GM10266 (cell line): ENCODE data around the gene UTP18.

Experiments used
- DNase-seq: peaks from one replicate; pipeline ENCODE4 v3.0.0; 2012; ENCODE audit errors: extremely low spot score
- CTCF ChIP-seq: IDR thresholded peaks from 2 replicates; pipeline ENCODE4 v1.5.1; 2012; ENCODE audit warnings: mild to moderate bottlenecking, low read depth; ENCODE audit not compliant: control insufficient read depth, insufficient read depth; ENCODE audit errors: missing control alignments

The UTP18 gene

DNA sequence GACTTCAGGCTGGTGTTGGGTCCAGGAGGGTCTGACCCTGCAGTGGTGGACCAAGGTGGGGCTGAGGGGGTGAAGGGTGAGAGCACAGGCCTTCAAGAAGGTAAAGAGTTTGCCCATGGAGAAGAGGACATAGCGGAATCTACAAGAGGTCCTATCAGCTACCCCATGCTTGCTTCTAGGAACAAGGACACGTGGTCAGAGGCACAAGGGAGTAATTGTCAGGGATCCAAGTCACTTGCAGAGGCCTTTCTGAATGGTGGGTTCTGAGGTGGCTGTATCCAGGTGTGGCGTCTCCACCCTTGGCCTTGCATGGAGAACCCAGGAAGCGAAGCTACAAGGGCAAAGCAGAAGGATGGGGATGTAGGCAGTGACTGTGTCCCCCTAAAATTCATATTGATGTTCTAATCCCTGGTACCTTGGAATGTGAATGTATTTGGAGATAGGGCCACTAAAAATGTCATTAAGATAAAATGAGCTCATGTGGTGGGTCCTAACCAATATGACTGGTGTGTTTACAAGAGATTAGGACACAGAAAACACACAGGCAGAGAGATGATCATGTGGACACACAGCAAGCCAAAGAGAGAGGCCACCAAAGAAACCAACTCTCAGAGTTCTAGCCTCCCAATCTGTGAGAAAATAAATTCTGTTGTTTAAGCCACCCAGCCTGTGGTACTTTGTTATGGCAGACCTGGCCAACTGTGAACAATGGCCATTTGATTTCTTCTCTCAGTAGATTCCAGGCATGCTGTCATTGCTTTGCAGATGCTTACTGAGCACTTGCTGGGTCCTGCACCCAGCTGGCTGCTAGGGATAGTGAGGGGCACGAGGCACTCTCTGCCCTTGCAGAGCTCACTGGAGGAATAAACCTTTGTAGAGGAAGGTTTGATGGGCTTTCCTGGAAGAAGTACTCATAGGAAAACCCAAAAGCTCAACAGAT lies 75.8 kb downstream of the UTP18 start:
- no peak for TF ChIP-seq CTCF
- no peak for DNase-seq

DNA sequence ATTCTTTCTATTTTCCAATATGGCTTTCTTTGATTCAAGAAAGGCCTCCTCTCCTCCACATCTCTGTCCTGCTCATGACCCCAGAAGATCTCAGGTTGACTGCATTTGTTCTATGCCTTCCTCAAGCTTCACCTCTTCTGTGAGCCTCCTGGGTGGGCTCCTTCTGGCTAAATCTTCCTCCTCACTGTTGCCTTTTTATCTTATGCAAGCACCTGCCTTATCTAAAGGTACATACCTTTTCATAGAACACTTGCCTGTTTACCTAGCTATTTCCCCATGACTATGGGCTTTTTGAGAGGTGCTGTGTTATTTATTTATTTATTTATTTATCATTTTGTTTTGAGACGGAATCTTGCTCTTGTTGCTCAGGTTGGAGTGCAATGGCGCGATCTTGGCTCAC lies 81.1 kb downstream of the UTP18 start:
- no peak for DNase-seq
- no peak for TF ChIP-seq CTCF

GRCh38 chr17:51342257-51342656 lies 81.9 kb downstream of the UTP18 start:
- no peak for DNase-seq
- TF ChIP-seq CTCF, result no peak

DNA sequence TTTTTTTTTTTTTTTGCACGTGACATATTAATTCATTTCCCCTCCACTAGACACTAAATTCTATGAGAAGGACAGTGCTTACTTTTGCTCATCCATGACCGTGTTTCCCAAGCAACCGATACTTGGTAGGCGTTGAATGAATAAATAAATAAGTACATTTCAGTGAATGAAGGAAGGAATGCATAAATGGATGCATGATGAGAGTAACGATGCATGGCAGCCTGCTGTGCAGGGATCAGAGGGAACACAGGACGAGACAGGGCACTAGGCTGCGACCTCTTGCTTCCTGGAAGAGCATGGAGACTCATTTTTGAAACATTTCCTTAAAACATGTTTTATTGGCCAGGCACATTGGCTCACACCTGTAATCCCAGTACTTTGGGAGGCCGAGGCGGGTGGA lies 84.2 kb downstream of the UTP18 start:
- TF ChIP-seq CTCF, result no peak
- no peak for DNase-seq

DNA sequence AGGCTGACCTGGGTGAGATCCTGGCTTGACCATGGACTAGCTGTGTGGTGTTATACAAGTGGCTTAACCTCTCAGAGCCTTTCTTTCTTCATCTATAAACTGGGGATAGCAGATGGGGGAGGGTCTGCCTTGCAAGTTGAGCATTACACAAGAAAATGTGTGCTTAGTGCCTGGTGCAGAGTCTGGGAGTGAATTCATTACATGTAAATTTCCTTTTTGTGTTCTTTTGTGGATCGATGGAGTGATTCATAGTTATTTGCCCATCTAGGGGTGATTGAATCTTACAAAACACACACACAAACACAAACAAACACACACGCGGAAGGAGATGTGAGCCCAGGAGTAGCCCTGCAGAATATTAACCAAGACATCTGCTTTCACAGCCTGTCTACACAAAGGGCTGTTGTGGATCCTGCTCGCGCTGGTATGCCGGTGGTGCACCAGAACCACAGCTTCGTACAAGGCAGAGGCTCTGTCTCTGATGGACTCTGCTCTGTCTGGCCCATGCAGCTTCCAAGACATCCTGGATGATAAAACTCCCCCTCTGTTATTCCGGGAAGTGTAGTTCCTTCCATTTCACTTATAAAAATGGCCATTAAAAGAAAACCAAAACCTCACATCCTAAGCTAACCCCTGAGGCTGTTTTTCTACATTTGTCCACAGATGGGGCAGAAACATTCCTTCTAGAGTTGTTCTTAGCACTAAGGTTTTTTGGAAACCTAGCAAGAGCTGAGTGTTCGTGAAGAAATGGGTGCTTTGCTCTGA lies 86.1 kb downstream of the UTP18 start:
- no peak for DNase-seq
- no peak for TF ChIP-seq CTCF
